MM.1S (cell line): Measurements from ENCODE around the gene TSPEAR.

Experiments
- CTCF ChIP-seq: fragments of 300-600 bp; sonication (generic); IDR thresholded peaks from 2 replicates; pipeline ENCODE4 v1.5.1; 2016; ENCODE audit warnings: antibody characterized with exemption, low read length, mixed read lengths
- EZH2 ChIP-seq: fragments of 300-600 bp; sonication (generic); optimal IDR thresholded peaks from 2 replicates; pipeline ENCODE3; 2017; ENCODE audit warnings: low read depth, mild to moderate bottlenecking, antibody characterized with exemption, low read length, mixed read lengths

GRCh38 chr21:44594406-44594916, 116.9 kb downstream of the TSPEAR start:
- TF ChIP-seq CTCF, result no peak
- no peak for TF ChIP-seq EZH2
